IMR-90 (cell line): ENCODE measurements around the gene HYI. TPM values are rescaled to one million over a fixed set of nuclear protein-coding genes. Genes with fewer than 3 reads are reported as not detected.

ENCODE experiments used
- ATAC-seq: fragments of 200-7000 bp; cut with Tn5 transposase; 2 replicates; pipeline ENCODE4 v1.9.1; 2020; ENCODE audit warnings: low read depth, mild to moderate bottlenecking, moderate library complexity
- BruUV-seq: library from RNA; stranded (reverse); fragments of 400-500 nt; replicated peaks from 2 replicates; lab custom pipeline; 2021; lab: Mats Ljungman, UMichigan
- CTCF ChIA-PET: fragments of 300-600 bp; formaldehyde crosslinking; extraction: SDS; loops from one replicate; lab custom pipeline; 2021; ENCODE audit warnings: antibody characterized with exemption; lab: Yijun Ruan, JAX
- POLR2A ChIA-PET: fragments of 300-600 bp; sonication (Branson Sonifier 250); formaldehyde crosslinking; loops from one replicate; lab custom pipeline; 2022; ENCODE audit warnings: antibody characterized with exemption; ENCODE audit not compliant: unreplicated experiment; lab: Charles Lee
- DNase-seq: peaks from one replicate; pipeline ENCODE4 v3.0.0; 2013
- H2AFZ ChIP-seq: replicated peaks from 2 replicates; pipeline ENCODE3; 2013; ENCODE audit warnings: low read length, mild to moderate bottlenecking; ENCODE audit not compliant: poor library complexity
- H2AK5ac ChIP-seq: 2 replicates; pipeline ENCODE4 v1.6.1; 2013; ENCODE audit warnings: low read depth, low read length, inconsistent platforms
- H2AK9ac ChIP-seq: replicated peaks from 2 replicates; pipeline ENCODE3; 2013; ENCODE audit warnings: mild to moderate bottlenecking, low read depth, low read length, moderate library complexity; ENCODE audit not compliant: poor library complexity
- H2BK120ac ChIP-seq: 2 replicates; pipeline ENCODE4 v1.6.1; 2013; ENCODE audit warnings: low read depth, low read length, inconsistent platforms
- H2BK15ac ChIP-seq: 3 replicates; pipeline ENCODE4 v1.6.1; 2013; ENCODE audit warnings: low read depth, low read length, inconsistent platforms
- H2BK20ac ChIP-seq: 2 replicates; pipeline ENCODE4 v1.6.1; 2013; ENCODE audit warnings: low read depth, mild to moderate bottlenecking, inconsistent platforms, low read length, moderate library complexity
- H2BK5ac ChIP-seq: 2 replicates; pipeline ENCODE4 v1.6.1; 2013; ENCODE audit warnings: mild to moderate bottlenecking, low read depth, low read length, inconsistent platforms; ENCODE audit not compliant: poor library complexity, severe bottlenecking
- H3K14ac ChIP-seq: replicated peaks from 2 replicates; pipeline ENCODE4 v1.6.1; 2013; ENCODE audit warnings: low read depth, low read length, inconsistent platforms
- H3K18ac ChIP-seq: 2 replicates; pipeline ENCODE4 v1.6.1; 2013; ENCODE audit warnings: low read depth, low read length, control low read depth
- H3K23ac ChIP-seq: 2 replicates; pipeline ENCODE4 v1.6.1; 2013; ENCODE audit warnings: low read depth, low read length, inconsistent platforms
- H3K27ac ChIP-seq: 2 replicates; pipeline ENCODE4 v1.5.1; 2013; ENCODE audit warnings: mild to moderate bottlenecking, control low read depth, low read length; ENCODE audit not compliant: insufficient read depth
- H3K27me3 ChIP-seq: 2 replicates; pipeline ENCODE4 v1.6.1; 2013; ENCODE audit warnings: low read length; ENCODE audit not compliant: control insufficient read depth, insufficient read depth
- H3K36me3 ChIP-seq: 2 replicates; pipeline ENCODE4 v1.6.1; 2013; ENCODE audit warnings: low read length, mixed read lengths; ENCODE audit not compliant: control insufficient read depth, insufficient read depth
- H3K4ac ChIP-seq: 2 replicates; pipeline ENCODE4 v1.6.1; 2013; ENCODE audit warnings: low read depth, low read length, inconsistent platforms
- H3K4me1 ChIP-seq: 2 replicates; pipeline ENCODE4 v1.6.1; 2013; ENCODE audit warnings: low read length, mixed read lengths; ENCODE audit not compliant: control insufficient read depth, insufficient read depth
- H3K4me2 ChIP-seq: 2 replicates; pipeline ENCODE4 v1.6.1; 2013; ENCODE audit warnings: low read depth, mild to moderate bottlenecking, control low read depth, low read length, moderate library complexity
- H3K4me3 ChIP-seq: 2 replicates; pipeline ENCODE4 v1.5.1; 2013; ENCODE audit warnings: low read depth, mild to moderate bottlenecking, control low read depth, low read length, moderate library complexity; ENCODE audit not compliant: insufficient read depth
- H3K56ac ChIP-seq: 2 replicates; pipeline ENCODE4 v1.6.1; 2013; ENCODE audit warnings: low read length, inconsistent platforms; ENCODE audit not compliant: insufficient read depth; ENCODE audit errors: extremely low read depth
- H3K79me1 ChIP-seq, 2 experiments: 2 replicates each; pipeline ENCODE4 v1.6.1; 2013; ENCODE audit warnings: low read length in 2 of 2, inconsistent platforms in 1 of 2, low read depth in 1 of 2
- H3K9ac ChIP-seq: 2 replicates; pipeline ENCODE4 v1.6.1; 2013; ENCODE audit warnings: low read depth, low read length, control low read depth
- H3K9me1 ChIP-seq: 2 replicates; pipeline ENCODE4 v1.6.1; 2013; ENCODE audit warnings: low read length, inconsistent platforms; ENCODE audit not compliant: insufficient read depth
- H3K9me3 ChIP-seq: 2 replicates; pipeline ENCODE4 v1.6.1; 2013; ENCODE audit warnings: low read length; ENCODE audit not compliant: control insufficient read depth, insufficient read depth
- H4K20me1 ChIP-seq: 2 replicates; pipeline ENCODE4 v1.6.1; 2013; ENCODE audit warnings: low read length, inconsistent platforms; ENCODE audit not compliant: insufficient read depth
- H4K5ac ChIP-seq: 2 replicates; pipeline ENCODE4 v1.6.1; 2013; ENCODE audit warnings: mild to moderate bottlenecking, low read depth, low read length, control low read depth
- H4K8ac ChIP-seq, 2 experiments: 2 replicates each; pipeline ENCODE4 v1.6.1; 2013; ENCODE audit warnings: low read depth in 2 of 2, low read length in 2 of 2, control low read depth in 1 of 2, inconsistent platforms in 1 of 2
- H4K91ac ChIP-seq: 2 replicates; pipeline ENCODE4 v1.6.1; 2013; ENCODE audit warnings: low read depth, low read length, inconsistent platforms; ENCODE audit not compliant: insufficient read depth
- BHLHE40 ChIP-seq: fragments of 150-350 bp; IDR thresholded peaks from 2 replicates; pipeline ENCODE4 v1.6.1; 2016; ENCODE audit warnings: mild to moderate bottlenecking, low read depth, low read length
- CEBPB ChIP-seq: IDR thresholded peaks from 2 replicates; pipeline ENCODE4 v1.6.1; 2012; ENCODE audit warnings: low read depth, low read length, improper control_type of control experiment
- CHD1 ChIP-seq: IDR thresholded peaks from 2 replicates; pipeline ENCODE4 v1.6.1; 2012; ENCODE audit warnings: low read depth, low read length, improper control_type of control experiment
- FOS ChIP-seq: fragments of 150-350 bp; IDR thresholded peaks from 2 replicates; pipeline ENCODE4 v1.6.1; 2016; ENCODE audit warnings: low read depth, low read length
- MAFK ChIP-seq: IDR thresholded peaks from 2 replicates; pipeline ENCODE4 v1.6.1; 2012; ENCODE audit warnings: low read depth, low read length, improper control_type of control experiment
- MAZ ChIP-seq: IDR thresholded peaks from 2 replicates; pipeline ENCODE4 v1.6.1; 2012; ENCODE audit warnings: low read depth, mild to moderate bottlenecking, low read length, improper control_type of control experiment, moderate library complexity, borderline replicate concordance
- MXI1 ChIP-seq: IDR thresholded peaks from 2 replicates; pipeline ENCODE4 v1.6.1; 2012; ENCODE audit warnings: low read depth, mild to moderate bottlenecking, low read length, moderate library complexity, borderline replicate concordance
- NFE2L2 ChIP-seq: fragments of 150-350 bp; IDR thresholded peaks from 2 replicates; pipeline ENCODE4 v1.6.1; 2016; ENCODE audit warnings: low read depth, mild to moderate bottlenecking, low read length
- POLR2A ChIP-seq: IDR thresholded peaks from 2 replicates; pipeline ENCODE4 v1.6.1; 2012; ENCODE audit warnings: mild to moderate bottlenecking, low read depth, low read length
- RAD21 ChIP-seq: IDR thresholded peaks from 2 replicates; pipeline ENCODE4 v1.6.1; 2012; ENCODE audit warnings: low read length, improper control_type of control experiment
- RCOR1 ChIP-seq: IDR thresholded peaks from 2 replicates; pipeline ENCODE4 v1.6.1; 2012; ENCODE audit warnings: mild to moderate bottlenecking, low read length, improper control_type of control experiment; ENCODE audit not compliant: insufficient replicate concordance
- RFX5 ChIP-seq: IDR thresholded peaks from 2 replicates; pipeline ENCODE4 v1.8.0; 2012; ENCODE audit warnings: low read depth, mild to moderate bottlenecking, low read length, moderate library complexity
- SMC3 ChIP-seq: fragments of 150-350 bp; IDR thresholded peaks from 2 replicates; pipeline ENCODE4 v1.6.1; 2016; ENCODE audit warnings: low read depth, mild to moderate bottlenecking, antibody characterized with exemption, low read length, moderate library complexity
- WGBS, 2 experiments: methylation state at CpG; one replicate each; pipeline versions ENCODE4 v1.1.5 to v1.1.7; 2013; ENCODE audit warnings: missing lambda C conversion rate in 2 of 2; ENCODE audit not compliant: insufficient read length in 1 of 2; ENCODE audit errors: extremely low coverage in 2 of 2; 5-methylcytosine and 5-hydroxymethylcytosine counted together
- dilution Hi-C: fragments of 300-500 bp; cut with HindIII; formaldehyde crosslinking; loops from one replicate; pipeline ENCODE4 v1.14.3; 2018; ENCODE audit warnings: low sequenced_read_pairs; ENCODE audit not compliant: unreplicated experiment
- in situ Hi-C: fragments of 300-500 bp; cut with MboI; formaldehyde crosslinking; loops from 3 replicates; pipeline ENCODE4 v1.14.3; 2019; ENCODE audit warnings: low sequenced_read_pairs, inconsistent platforms, mixed read lengths
- intact Hi-C: fragments of 100-400 bp; cut with micrococcal nuclease; formaldehyde crosslinking; loops from 2 replicates; pipeline ENCODE4 v1.10.0; 2022
- polyA plus RNA-seq, 3 experiments: library from polyadenylated mRNA; depleted of rRNA; stranded (reverse); fragments of >200 nt; gene quantifications; 2 replicates each; pipeline ENCODE4 v1.2.3, GENCODE V29; 2012; ENCODE audit warnings: low replicate concordance in 1 of 3
- total RNA-seq: library from RNA; depleted of rRNA; stranded (reverse); fragments of >200 nt; gene quantifications from 2 replicates; pipeline ENCODE4 v1.2.3, GENCODE V29; 2012
- TF ChIP-seq, protein P1 (sequence below): fragments of 150-350 bp; IDR thresholded peaks from 2 replicates; pipeline ENCODE4 v1.6.1; 2017; ENCODE audit warnings: mild to moderate bottlenecking, antibody characterized with exemption, low read length, low read depth
- TF ChIP-seq, protein P2 (sequence below): conservative IDR thresholded peaks from 2 replicates; pipeline ENCODE4 v1.5.1; 2012; ENCODE audit warnings: mild to moderate bottlenecking, low read depth, low read length, improper control_type of control experiment
- TF ChIP-seq, protein P3 (sequence below): fragments of 150-350 bp; IDR thresholded peaks from 2 replicates; pipeline ENCODE4 v1.6.1; 2016; ENCODE audit warnings: low read depth, mild to moderate bottlenecking, low read length, moderate library complexity, borderline replicate concordance

HYI gene
- total and polyA plus RNA-seq, 2 of the 4 experiments (the other 2 are of a cell fraction): 21.5 to 53.7 TPM

DNA sequence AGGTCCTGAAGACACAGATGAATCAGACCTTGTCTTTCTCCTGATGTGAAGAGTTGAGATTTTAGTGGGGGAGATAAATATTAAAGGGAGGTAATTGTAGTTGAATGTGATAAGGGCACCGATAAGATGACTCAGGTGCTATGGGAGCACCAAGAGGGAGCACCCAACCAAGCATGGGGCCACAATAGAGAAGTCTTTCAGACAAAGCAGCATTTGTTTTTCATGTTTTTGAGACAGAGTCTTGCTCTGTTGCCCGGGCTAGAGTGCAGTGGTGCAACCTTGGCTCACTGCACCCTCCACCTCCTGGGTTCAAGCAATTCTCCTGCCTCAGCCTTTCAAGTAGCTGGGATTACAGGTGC lies 47.9 kb downstream of the HYI start:
- ATAC-seq: no peak
- TF ChIP-seq CEBPB: no peak
- TF ChIP-seq, protein P1, sequence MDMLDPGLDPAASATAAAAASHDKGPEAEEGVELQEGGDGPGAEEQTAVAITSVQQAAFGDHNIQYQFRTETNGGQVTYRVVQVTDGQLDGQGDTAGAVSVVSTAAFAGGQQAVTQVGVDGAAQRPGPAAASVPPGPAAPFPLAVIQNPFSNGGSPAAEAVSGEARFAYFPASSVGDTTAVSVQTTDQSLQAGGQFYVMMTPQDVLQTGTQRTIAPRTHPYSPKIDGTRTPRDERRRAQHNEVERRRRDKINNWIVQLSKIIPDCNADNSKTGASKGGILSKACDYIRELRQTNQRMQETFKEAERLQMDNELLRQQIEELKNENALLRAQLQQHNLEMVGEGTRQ: no peak
- no peak for TF ChIP-seq CHD1
- TF ChIP-seq RCOR1: no peak
- TF ChIP-seq, protein P2, sequence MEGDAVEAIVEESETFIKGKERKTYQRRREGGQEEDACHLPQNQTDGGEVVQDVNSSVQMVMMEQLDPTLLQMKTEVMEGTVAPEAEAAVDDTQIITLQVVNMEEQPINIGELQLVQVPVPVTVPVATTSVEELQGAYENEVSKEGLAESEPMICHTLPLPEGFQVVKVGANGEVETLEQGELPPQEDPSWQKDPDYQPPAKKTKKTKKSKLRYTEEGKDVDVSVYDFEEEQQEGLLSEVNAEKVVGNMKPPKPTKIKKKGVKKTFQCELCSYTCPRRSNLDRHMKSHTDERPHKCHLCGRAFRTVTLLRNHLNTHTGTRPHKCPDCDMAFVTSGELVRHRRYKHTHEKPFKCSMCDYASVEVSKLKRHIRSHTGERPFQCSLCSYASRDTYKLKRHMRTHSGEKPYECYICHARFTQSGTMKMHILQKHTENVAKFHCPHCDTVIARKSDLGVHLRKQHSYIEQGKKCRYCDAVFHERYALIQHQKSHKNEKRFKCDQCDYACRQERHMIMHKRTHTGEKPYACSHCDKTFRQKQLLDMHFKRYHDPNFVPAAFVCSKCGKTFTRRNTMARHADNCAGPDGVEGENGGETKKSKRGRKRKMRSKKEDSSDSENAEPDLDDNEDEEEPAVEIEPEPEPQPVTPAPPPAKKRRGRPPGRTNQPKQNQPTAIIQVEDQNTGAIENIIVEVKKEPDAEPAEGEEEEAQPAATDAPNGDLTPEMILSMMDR: no peak
- TF ChIP-seq FOS: no peak
- TF ChIP-seq SMC3: no peak
- no peak for TF ChIP-seq BHLHE40
- TF ChIP-seq, protein P3, sequence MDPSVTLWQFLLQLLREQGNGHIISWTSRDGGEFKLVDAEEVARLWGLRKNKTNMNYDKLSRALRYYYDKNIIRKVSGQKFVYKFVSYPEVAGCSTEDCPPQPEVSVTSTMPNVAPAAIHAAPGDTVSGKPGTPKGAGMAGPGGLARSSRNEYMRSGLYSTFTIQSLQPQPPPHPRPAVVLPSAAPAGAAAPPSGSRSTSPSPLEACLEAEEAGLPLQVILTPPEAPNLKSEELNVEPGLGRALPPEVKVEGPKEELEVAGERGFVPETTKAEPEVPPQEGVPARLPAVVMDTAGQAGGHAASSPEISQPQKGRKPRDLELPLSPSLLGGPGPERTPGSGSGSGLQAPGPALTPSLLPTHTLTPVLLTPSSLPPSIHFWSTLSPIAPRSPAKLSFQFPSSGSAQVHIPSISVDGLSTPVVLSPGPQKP: no peak
- TF ChIP-seq MAFK: no peak
- TF ChIP-seq POLR2A: no peak
- no peak for TF ChIP-seq MXI1
- no peak for TF ChIP-seq RFX5
- TF ChIP-seq RAD21: no peak
- no peak for TF ChIP-seq MAZ
- TF ChIP-seq NFE2L2: no peak
- WGBS, 2 experiments: 95 to 100% methylated on average over 1 to 2 of the region's 2 CpGs
- in situ Hi-C loops: loop anchor here (25.0 kb wide), 1 partner anchor 494 kb away; no protein-coding TSS in a partner anchor
- intact Hi-C loops: no loop called here
- Histone ChIP-seq H4K5ac (no peak overlapping the region), H2BK15ac (no peak overlapping the region), H3K79me1 (peaks cover 21 to 31% of the 10 kb centered on the region in 2 experiments), H3K27me3 (no peaks in the 10 kb centered on the region), H3K4ac (no peak overlapping the region), H4K91ac (no peak overlapping the region), H2BK5ac (no peak overlapping the region), H3K18ac (no peak overlapping the region), H3K23ac (no peak overlapping the region), H3K14ac (no peak overlapping the region), H2AK5ac (no peak overlapping the region), H3K36me3 (peaks cover 41% of the 10 kb centered on the region), H2BK20ac (no peak overlapping the region), H2AK9ac (no peak overlapping the region), H3K56ac (no peak overlapping the region), H2AFZ (no peak overlapping the region), H3K4me2 (no peak overlapping the region), H3K4me1 (peaks cover 4% of the 10 kb centered on the region; the same call in 1 of the 2 replicates), H3K4me3 (no peak overlapping the region), H3K9me3 (no peaks in the 10 kb centered on the region), H2BK120ac (no peak overlapping the region), H3K9ac (no peak overlapping the region), H4K8ac (no peak overlapping the region), H4K20me1 (no peaks in the 10 kb centered on the region), H3K9me1 (peaks cover 8% of the 10 kb centered on the region; the same call in 1 of the 2 replicates), H3K27ac (no peak overlapping the region)
- DNase-seq: no peak
- dilution Hi-C loops: no loop called here
- ChIA-PET POLR2A (no interaction called here), CTCF (interaction anchor here (1.1 kb wide), 1 partner anchor 8 kb away, joined by 3 read pairs; no protein-coding TSS in a partner anchor)
- no TSS peak for BruUV-seq
